HUDEP-2 (cell line): ENCODE data around the gene SYCP2.

Experiments used
- DNase-seq, 76 experiments: peaks; one replicate each; lab custom pipeline; 2025; ENCODE audit not compliant: unreplicated experiment in 76 of 76; lab: John Stamatoyannopoulos, UW

The SYCP2 gene

DNA sequence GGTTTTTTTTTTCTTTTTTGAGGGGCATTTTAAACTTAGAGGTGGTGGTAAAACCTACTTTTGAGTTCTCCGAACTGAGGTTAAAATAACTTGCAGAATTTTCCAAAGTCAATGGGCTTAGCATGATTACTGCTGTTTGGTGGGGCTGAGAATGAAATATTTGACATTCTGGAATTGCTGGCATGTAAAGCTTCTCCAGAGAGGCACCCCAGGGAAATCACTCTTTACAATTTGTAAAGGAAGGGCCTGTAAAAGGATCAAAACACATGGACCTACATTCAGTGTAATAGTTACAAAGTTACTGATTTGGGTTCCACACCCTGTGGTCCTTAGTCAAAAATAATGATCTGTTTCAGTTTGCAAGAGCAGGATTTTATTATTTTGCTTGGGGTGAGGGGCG is 12.3 kb upstream of the SYCP2 start:
- DNase-seq: no peak

DNA sequence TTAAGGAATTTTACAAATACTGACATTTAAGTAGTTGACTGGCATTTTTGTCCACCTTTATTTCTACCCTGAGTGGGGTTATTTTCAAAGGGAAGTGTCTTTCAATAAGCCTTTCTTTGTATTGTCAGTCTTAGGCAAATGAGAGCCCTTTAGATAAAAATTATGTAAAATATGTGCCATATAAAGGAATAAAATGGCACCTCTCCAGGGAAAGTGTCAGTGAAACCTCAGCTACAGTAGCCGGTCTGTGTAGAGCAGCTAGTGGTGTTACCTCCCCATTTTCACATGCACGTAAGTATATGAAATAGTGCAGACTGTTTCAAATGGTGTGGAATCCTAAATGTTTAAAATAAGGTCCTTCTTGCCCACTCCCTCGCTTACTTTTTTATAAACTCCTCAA is 11.7 kb upstream of the SYCP2 start:
- no peak for DNase-seq

DNA sequence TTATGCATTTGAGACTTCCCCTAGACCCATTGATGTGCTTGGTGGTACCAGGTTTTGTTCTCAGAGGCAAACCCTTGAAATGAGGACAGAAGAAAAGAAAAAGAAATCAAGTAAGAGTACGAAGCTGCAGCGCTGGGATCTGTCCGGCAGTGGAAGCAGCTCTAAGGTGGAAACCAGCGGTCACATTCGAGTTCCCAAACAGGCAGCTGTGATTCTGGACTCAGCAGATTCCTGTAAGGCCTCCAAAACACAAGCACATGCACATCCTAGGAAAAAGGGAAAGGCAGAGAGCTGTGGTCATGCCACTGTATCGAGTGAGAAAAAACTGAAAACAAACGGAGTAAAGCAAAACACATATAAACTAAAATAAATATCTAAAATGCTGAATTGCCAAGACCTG is 11.3 kb upstream of the SYCP2 start:
- no peak for DNase-seq

GRCh38 chr20:59942245-59942644 is 8.8 kb upstream of the SYCP2 start:
- no peak for DNase-seq

- DNase-seq: no peak
Observed at GRCh38 chr20:59940956-59941294, 7.5 kb upstream of the SYCP2 start.

DNA sequence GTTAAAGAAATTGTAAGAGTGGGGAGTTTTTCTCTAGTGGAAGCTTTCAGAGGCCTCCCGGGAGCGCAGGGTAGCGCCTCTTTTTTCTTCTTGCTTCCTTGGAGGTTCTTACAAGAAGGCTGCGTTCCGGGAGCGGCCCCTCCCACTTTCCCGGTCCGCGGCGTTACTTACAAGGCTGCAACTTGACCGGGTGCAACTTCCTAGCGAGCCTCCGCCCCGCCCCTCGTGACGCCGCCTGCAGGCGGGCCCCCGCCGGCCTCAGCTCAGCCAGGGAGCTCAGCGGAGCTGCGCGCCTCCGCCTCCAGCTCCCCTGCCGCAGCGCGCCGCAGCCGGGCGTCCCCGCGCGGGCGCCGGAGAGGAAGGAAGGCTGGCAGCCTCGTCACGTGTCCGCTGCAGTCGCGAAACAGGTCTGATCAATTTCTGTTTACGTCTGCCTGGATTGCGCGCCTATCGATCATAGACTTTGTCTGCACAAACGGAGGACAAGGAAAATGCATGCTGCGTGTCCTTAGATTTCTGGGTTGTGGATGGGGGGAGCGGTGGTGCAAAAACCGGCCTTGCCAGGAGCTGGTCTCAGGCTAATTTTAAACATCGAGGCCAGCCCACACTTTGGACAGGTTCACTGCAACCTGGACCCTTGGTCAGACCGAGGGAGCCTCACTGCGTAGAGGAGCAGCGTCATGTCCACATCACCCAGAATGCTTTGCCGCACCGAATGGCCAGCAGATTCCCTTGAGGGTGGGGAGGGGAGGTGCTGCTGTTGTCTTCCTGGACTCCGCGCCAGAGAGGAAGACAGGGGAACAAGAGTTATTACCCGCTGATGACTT is 6.9 kb upstream of the SYCP2 start, which contains the start of the genes FAM217B and PPP1R3D:
Gene FAM217B, plus strand, starts transcription at position 261 of the 827 bp plus-strand sequence. CDS start 3,555 bp downstream, outside the sequence.
Gene PPP1R3D, minus strand, starts transcription at position 177 of the 827 bp plus-strand sequence. CDS start 374 bp downstream, outside the sequence.
- peak in 74 of 76 experiments; percentile 31 to 94 (median 82) for DNase-seq

- peak in 3 of 76 experiments; percentile 15 to 38 (median 32) for DNase-seq
Observed at GRCh38 chr20:59939879-59940128, 6.4 kb upstream of the SYCP2 start.

DNA sequence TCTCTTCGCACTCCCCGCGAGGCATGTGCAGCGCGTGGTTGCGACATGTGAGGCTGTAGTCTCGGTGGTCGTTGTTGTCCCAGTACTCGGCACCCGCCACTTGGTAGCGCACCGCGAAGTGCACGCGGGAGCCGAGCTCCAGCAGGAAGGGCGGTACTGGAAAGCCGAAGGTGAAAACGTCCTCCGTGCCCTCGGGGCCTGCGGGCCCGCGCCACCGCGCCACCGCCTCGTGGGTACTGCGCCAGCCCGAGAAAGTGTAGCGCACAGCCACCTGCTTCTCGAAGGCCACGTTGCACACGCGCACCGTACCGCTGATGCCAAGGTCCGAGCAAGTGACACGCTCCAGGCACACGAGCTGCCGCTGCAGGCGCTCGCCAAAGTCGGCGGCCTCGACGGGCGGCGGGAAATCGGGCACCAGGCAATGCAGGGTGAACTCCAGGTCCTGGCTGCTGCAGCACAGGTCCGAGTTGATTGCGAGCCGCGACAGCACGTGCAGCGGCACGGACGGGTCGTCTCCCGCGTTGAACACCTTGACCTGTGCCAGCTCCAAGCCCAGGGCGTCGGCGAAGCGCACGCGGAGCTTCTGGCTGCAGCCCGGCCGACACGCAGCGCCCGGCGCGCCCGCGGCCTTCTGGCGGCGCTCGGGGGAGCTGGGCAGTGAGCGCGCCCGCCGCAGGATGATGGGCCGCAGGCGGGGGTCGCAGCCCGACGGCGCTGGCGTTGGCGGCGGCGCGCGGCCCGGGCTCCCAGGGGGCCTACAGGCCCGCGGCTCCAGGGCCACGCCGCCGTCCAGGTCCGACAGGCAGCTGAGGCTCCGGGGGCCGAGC is 5.8 kb upstream of the SYCP2 start:
- DNase-seq: no peak

GRCh38 chr20:59938696-59939051 is 5.2 kb upstream of the SYCP2 start:
- no peak for DNase-seq

GRCh38 chr20:59938221-59938620 is 4.8 kb upstream of the SYCP2 start:
- DNase-seq: no peak

GRCh38 chr20:59937150-59937549 is 3.7 kb upstream of the SYCP2 start:
- no peak for DNase-seq

DNA sequence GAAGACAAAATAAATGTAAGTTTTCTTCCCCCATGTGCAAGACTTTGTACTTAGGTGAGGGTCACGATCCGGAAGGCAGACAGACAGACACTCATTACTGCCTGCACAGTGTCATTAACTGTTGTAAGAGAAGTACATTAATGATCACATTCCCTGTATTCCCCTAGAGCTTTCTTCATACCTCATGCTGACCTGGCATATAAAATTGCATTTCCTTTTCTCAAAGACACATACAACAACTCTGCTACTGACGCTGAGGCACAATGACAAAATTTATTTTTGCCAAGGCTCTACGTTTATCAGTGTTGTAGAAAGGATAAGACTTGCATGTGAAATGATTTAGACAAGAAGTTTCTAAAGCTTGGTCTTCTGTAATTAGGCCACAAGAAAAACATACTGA is 3.0 kb upstream of the SYCP2 start:
- no peak for DNase-seq

DNA sequence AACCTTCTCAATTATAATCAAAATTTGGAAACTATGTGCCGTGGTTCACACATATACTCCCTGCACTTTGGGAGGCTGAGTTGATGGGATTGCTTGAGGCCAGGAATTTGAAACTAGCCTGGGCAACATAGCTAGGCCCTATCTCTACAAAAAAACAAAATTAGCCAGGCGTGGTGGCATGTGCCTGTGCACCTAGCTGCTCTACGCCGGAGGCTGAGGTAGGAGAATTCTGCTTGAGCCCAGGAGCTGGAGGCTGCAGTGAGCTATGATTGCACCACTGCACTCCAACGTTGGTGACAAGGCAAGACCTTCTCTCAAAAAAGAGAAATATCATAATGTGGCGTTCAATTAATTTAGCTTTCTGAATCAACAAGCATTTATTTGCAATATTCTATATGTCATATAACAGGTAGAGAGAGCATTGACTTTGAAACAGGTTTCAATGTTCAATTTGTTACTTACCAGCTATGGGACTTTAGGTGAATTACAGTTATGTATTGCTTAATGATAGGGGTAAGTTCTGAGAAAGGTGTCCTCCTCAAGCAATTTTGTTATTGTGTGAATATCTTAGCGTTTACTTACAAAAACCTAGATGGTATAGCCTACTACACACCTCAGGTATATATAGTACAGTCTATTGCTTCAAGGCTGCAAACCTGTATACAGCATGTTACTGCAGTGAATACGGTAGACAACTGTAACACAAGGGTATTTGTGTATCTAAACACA is 2.2 kb upstream of the SYCP2 start:
- DNase-seq: no peak

- peak in 70 of 76 experiments; percentile 16 to 82 (median 63) for DNase-seq
Observed at GRCh38 chr20:59933849-59934585, 580 bp upstream of the SYCP2 start.

GRCh38 chr20:59932616-59933295 is 681 bp downstream of the SYCP2 start:
- no peak for DNase-seq

DNA sequence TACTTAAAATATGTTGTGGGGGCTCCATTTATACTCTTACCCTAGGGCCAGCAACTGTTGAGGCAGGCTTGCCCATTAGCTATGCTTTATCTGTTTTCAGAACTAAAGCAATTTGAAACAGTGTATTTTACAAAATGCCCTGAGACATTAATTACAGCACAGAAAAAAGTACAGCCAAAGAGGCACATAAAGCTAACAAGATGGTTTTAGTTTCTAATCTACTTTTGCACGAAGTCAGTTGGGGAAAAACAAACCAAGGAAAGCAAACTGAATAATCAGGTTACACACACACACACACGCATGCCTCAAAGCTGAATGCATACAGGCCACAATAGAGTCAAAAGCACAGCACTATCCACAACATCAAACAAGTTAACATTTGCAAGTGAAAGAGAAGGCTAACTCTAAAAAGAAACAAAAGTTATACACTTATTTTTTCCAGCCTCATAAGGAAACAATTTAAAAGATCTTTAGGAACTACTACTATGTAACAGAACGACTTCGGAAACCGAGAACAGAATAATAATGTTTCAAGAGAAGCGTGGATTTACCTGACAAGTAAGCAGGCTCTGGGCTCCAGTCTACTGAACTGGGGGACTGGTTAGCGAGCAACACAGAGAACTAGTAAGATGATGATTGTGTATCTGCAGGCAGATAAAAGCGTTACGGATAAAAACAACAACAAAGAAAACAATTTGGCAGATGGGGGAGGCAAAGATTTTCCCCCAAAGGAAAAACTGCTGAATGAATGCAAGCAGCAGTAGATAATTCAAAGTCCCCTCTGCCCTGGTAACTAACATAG is 1.7 kb downstream of the SYCP2 start:
- DNase-seq: no peak

- DNase-seq: no peak
Observed at GRCh38 chr20:59925899-59926298, 7.5 kb downstream of the SYCP2 start.

- no peak for DNase-seq
Observed at GRCh38 chr20:59925359-59925758, 8.1 kb downstream of the SYCP2 start.

DNA sequence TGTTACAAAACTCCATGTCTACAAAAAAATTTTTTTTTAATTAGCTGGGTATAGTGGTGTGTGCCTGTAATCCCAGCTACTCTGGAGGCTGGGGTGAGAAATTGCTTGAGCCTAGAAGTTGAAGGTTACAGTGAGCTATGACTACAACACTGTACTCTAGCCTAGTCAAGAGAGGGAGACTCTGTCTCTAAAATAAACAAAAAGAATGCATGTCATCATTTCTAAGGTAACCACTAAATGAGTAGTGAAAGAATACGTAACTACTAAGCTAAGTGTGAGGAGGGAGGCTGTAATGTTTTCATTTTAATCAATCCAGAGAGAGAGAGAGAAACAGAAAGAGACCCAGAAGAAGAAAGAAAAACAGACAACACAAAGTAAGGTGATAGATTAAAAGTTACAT is 9.9 kb downstream of the SYCP2 start:
- DNase-seq: no peak
